K562 (cell line): ENCODE measurements around the gene BAD. TPM values are rescaled to one million over a fixed set of nuclear protein-coding genes. Genes with fewer than 3 reads are reported as not detected.

Experiments used
- ATF7 ChIP-seq: fragments of 450-650 bp; IDR thresholded peaks from 2 replicates; pipeline ENCODE4 v1.7.1; 2014; ENCODE audit warnings: mild to moderate bottlenecking, moderate library complexity
- C11orf30 ChIP-seq: fragments of 450-650 bp; IDR thresholded peaks from 2 replicates; pipeline ENCODE4 v1.6.1; 2016; ENCODE audit warnings: low read depth, mild to moderate bottlenecking
- CCNT2 ChIP-seq: IDR thresholded peaks from 2 replicates; pipeline ENCODE4 v1.6.1; 2011; ENCODE audit warnings: borderline replicate concordance, low read depth, mild to moderate bottlenecking, moderate library complexity, mixed read lengths, low read length; ENCODE audit not compliant: insufficient read length; ENCODE audit errors: extremely low read depth
- ELF1 ChIP-seq: fragments of 200-800 bp; sonication (Bioruptor generic); IDR thresholded peaks from 2 replicates; pipeline ENCODE4 v1.6.1; 2016; ENCODE audit warnings: missing genetic modification characterization, missing compliant biosample characterization
- FOXP1 ChIP-seq: sonication (generic); formaldehyde crosslinking; IDR thresholded peaks from 2 replicates; pipeline ENCODE4 v1.8.0; 2022; ENCODE audit warnings: mild to moderate bottlenecking, missing genetic modification reagents
- HDAC8 ChIP-seq: fragments of 450-650 bp; IDR thresholded peaks from 2 replicates; pipeline ENCODE4 v1.6.1; 2016; ENCODE audit warnings: mild to moderate bottlenecking, missing genetic modification characterization, moderate library complexity, missing compliant biosample characterization
- HIVEP1 ChIP-seq: fragments of 250-450 bp; sonication (Bioruptor Pico); IDR thresholded peaks from 2 replicates; pipeline ENCODE4 v1.4.0; 2020; ENCODE audit warnings: mild to moderate bottlenecking
- KLF1 ChIP-seq: fragments of 450-650 bp; IDR thresholded peaks from 2 replicates; pipeline ENCODE4 v1.6.1; 2016; ENCODE audit warnings: missing genetic modification characterization, missing compliant biosample characterization
- LCOR ChIP-seq: sonication (generic); formaldehyde crosslinking; IDR thresholded peaks from 2 replicates; pipeline ENCODE4 v1.8.0; 2022; ENCODE audit warnings: mild to moderate bottlenecking, missing genetic modification reagents
- MTA1 ChIP-seq: fragments of 450-650 bp; IDR thresholded peaks from 2 replicates; pipeline ENCODE4 v1.6.1; 2017; ENCODE audit warnings: borderline replicate concordance
- NFIC ChIP-seq: fragments of 450-650 bp; IDR thresholded peaks from 2 replicates; pipeline ENCODE4 v1.6.1; 2017; ENCODE audit warnings: mild to moderate bottlenecking, inconsistent platforms
- NR1H2 ChIP-seq: sonication (generic); formaldehyde crosslinking; IDR thresholded peaks from 2 replicates; pipeline ENCODE4 v1.4.0; 2020; ENCODE audit warnings: mild to moderate bottlenecking, missing genetic modification reagents
- PHF21A ChIP-seq: fragments of 450-650 bp; IDR thresholded peaks from 2 replicates; pipeline ENCODE4 v1.6.1; 2017; ENCODE audit warnings: low read depth, borderline replicate concordance
- PHF8 ChIP-seq: fragments of 200-600 bp; sonication (generic); IDR thresholded peaks from 2 replicates; pipeline ENCODE4 v1.6.1; 2012; ENCODE audit warnings: mixed run types, mild to moderate bottlenecking, inconsistent platforms, low read length, moderate library complexity, borderline replicate concordance
- POLR2B ChIP-seq: fragments of 450-650 bp; IDR thresholded peaks from 2 replicates; pipeline ENCODE4 v1.6.1; 2018; ENCODE audit warnings: low read depth; ENCODE audit not compliant: partially characterized antibody
- RBBP5 ChIP-seq: fragments of 200-600 bp; sonication (generic); IDR thresholded peaks from 2 replicates; pipeline ENCODE4 v1.6.1; 2012; ENCODE audit warnings: borderline replicate concordance, mild to moderate bottlenecking, low read length, control low read depth, inconsistent platforms; ENCODE audit not compliant: insufficient read depth, poor library complexity, severe bottlenecking
- RFX1 ChIP-seq: fragments of 450-650 bp; IDR thresholded peaks from 2 replicates; pipeline ENCODE4 v1.6.1; 2016; ENCODE audit warnings: mild to moderate bottlenecking, moderate library complexity
- SREBF1 ChIP-seq: fragments of 150-350 bp; IDR thresholded peaks from 2 replicates; pipeline ENCODE4 v1.6.1; 2014; ENCODE audit warnings: antibody characterized with exemption, low read depth, low read length, borderline replicate concordance
- SREBF2 ChIP-seq: sonication (generic); formaldehyde crosslinking; IDR thresholded peaks from 2 replicates; pipeline ENCODE4 v1.4.0; 2020; ENCODE audit warnings: mild to moderate bottlenecking, missing genetic modification reagents
- TARDBP ChIP-seq: fragments of 450-650 bp; IDR thresholded peaks from 2 replicates; pipeline ENCODE4 v1.6.1; 2016
- TCF7 ChIP-seq: sonication (generic); IDR thresholded peaks from 2 replicates; pipeline ENCODE4 v1.6.1; 2016; ENCODE audit warnings: antibody characterized with exemption, borderline replicate concordance
- TEAD4 ChIP-seq, 2 experiments: sonication (generic) in 1 of 2; formaldehyde crosslinking in 1 of 2; IDR thresholded peaks; 2 replicates each; pipeline versions ENCODE4 v1.6.1 to v1.8.0; 2012 to 2022; ENCODE audit warnings: borderline replicate concordance in 1 of 2, inconsistent platforms in 1 of 2, low read length in 1 of 2, mild to moderate bottlenecking in 1 of 2, missing genetic modification reagents in 1 of 2
- ZNF280A ChIP-seq: fragments of 450-650 bp; IDR thresholded peaks from 2 replicates; pipeline ENCODE4 v1.6.1; 2018; ENCODE audit warnings: mild to moderate bottlenecking, low read depth; ENCODE audit not compliant: partially characterized antibody
- ZNF444 ChIP-seq: fragments of 250-450 bp; sonication (Bioruptor Pico); IDR thresholded peaks from 2 replicates; pipeline ENCODE4 v1.4.0; 2020; ENCODE audit warnings: mild to moderate bottlenecking, moderate library complexity
- ZNF512 ChIP-seq: IDR thresholded peaks from 2 replicates; pipeline ENCODE4 v1.6.1; 2016; ENCODE audit warnings: missing genetic modification characterization, missing compliant biosample characterization
- ZNF766 ChIP-seq: fragments of 200-800 bp; sonication (Bioruptor generic); conservative IDR thresholded peaks from 2 replicates; pipeline ENCODE4 v1.6.1; 2016; ENCODE audit warnings: missing genetic modification characterization, missing compliant biosample characterization
- polyA plus RNA-seq, 8 experiments: library from polyadenylated mRNA; depleted of rRNA in 4 of 8; stranded (reverse) in 5 of 8; unstranded in 3 of 8; fragments of >200 nt; fragmentation: Nextera tagmentation in 2 of 8; fragmentation: Illumina TruSeq in 1 of 8; extraction: Ambion mirVana in 2 of 8; extraction: Trizol in 1 of 8; gene quantifications; 2 replicates each; pipeline versions ENCODE4 v1.2.1 to v1.2.3, GENCODE V29; 2011 to 2014; ENCODE audit warnings: inconsistent platforms in 1 of 8, missing spikeins in 1 of 8
- total RNA-seq, 7 experiments: library from RNA; depleted of rRNA in 6 of 7; stranded (reverse); fragments of >200 nt in 6 of 7; fragmentation: Illumina TruSeq in 2 of 7; extraction: Trizol in 2 of 7; gene quantifications; 2 replicates each; pipeline versions ENCODE4 v1.2.1 to v1.2.3, GENCODE V29; 2011 to 2021; ENCODE audit warnings: low replicate concordance in 1 of 7

BAD gene
- total and polyA plus RNA-seq, 9 of the 15 experiments (the other 6 are each of a cell fraction or from before 2014, with no cell fraction given): 0.61 to 45.6 (median 11.8) TPM

- no peak for TF ChIP-seq SREBF1
- TF ChIP-seq TEAD4 (IDR thresholded peaks at IDR 0.05; ENCODE audit: low read length): no peak
- no peak for TF ChIP-seq TEAD4 (CRISPR knock-in tag; IDR thresholded peaks at IDR 0.05; ENCODE audit: borderline replicate concordance)
- TF ChIP-seq NFIC: 0 out of 2 replicates have a peak, but pooled peaks have one; percentile 36
- TF ChIP-seq C11orf30: no peak
- peak; percentile 38 for TF ChIP-seq RBBP5
- no peak for TF ChIP-seq SREBF2 (CRISPR knock-in tag)
- peak; percentile 64 for TF ChIP-seq ATF7
- TF ChIP-seq LCOR (CRISPR knock-in tag): no peak
- 0 out of 2 replicates have a peak, but pooled peaks have one; percentile 42 for TF ChIP-seq TARDBP
- TF ChIP-seq KLF1 (tag): 0 out of 2 replicates have a peak, but pooled peaks have one; percentile 10
- peak; percentile 13 for TF ChIP-seq POLR2B
- no peak for TF ChIP-seq ZNF280A
- peak; percentile 86 for TF ChIP-seq MTA1
- no peak for TF ChIP-seq PHF21A
- TF ChIP-seq ZNF512 (tag): no peak
- peak; percentile 62; the same call in 1 of the 2 replicates for TF ChIP-seq PHF8
- peak; percentile 64; the same call in 1 of the 2 replicates for TF ChIP-seq ZNF444 (CRISPR knock-in tag)
- TF ChIP-seq HIVEP1 (CRISPR knock-in tag): peak; percentile 72; the same call in 1 of the 2 replicates
- TF ChIP-seq ZNF766 (CRISPR knock-in tag): peak; percentile 71
- 0 out of 2 replicates have a peak, but pooled peaks have one; percentile 10 for TF ChIP-seq TCF7
- TF ChIP-seq ELF1 (tag): peak; percentile 98
- TF ChIP-seq HDAC8: no peak
- peak; percentile 63 for TF ChIP-seq CCNT2
- TF ChIP-seq FOXP1 (CRISPR knock-in tag): peak; percentile 79; the same call in 1 of the 2 replicates
- peak; percentile 75 for TF ChIP-seq RFX1
- TF ChIP-seq NR1H2 (CRISPR knock-in tag): no peak
Measured at GRCh38 chr11:64284962-64285884, 758 bp upstream of the BAD start, which contains the start of gene GPR137 (continued).
